Endothelial cell of umbilical vein (primary cell): ENCODE data around the gene TET2. TPM values are rescaled to one million over a fixed set of nuclear protein-coding genes. Genes with fewer than 3 reads are reported as not detected.

Experiments
- BruUV-seq: library from RNA; stranded (reverse); fragments of 400-500 nt; replicated peaks from 2 replicates; lab custom pipeline; 2021; lab: Mats Ljungman, UMichigan
- CTCF ChIA-PET: fragments of 300-600, 350-600 bp; sonication (Branson Sonifier 250); formaldehyde crosslinking; loops from one replicate; lab custom pipeline; 2021; ENCODE audit warnings: antibody characterized with exemption, inconsistent platforms; lab: Charles Lee
- POLR2A ChIA-PET: fragments of 300-600, 350-600 bp; sonication (Branson Sonifier 250); formaldehyde crosslinking; loops from one replicate; lab custom pipeline; 2021; ENCODE audit warnings: antibody characterized with exemption, inconsistent platforms; lab: Charles Lee
- DNase-seq: peaks from one replicate; pipeline ENCODE4 v3.0.0-alpha.2; 2011; ENCODE audit warnings: low read depth, low spot score
- FAIRE-seq: peaks from 2 replicates; lab custom pipeline; 2011; peaks lifted over from hg19 to GRCh38; lab: Jason Lieb, UNC
- H2AFZ ChIP-seq: 2 replicates; pipeline ENCODE4 v1.6.0; 2012; ENCODE audit warnings: low read depth, low read length, control low read depth, inconsistent platforms
- H3K27ac ChIP-seq: 2 replicates; pipeline ENCODE4 v1.5.1; 2011; ENCODE audit warnings: low read depth, mild to moderate bottlenecking, control low read depth, low read length, moderate library complexity; ENCODE audit not compliant: insufficient read depth
- H3K27me3 ChIP-seq, 2 experiments: 2 replicates each; pipeline versions ENCODE4 v1.6.0 to v1.6.1; 2011; ENCODE audit warnings: low read length in 2 of 2, mixed read lengths in 1 of 2; ENCODE audit not compliant: control insufficient read depth in 2 of 2, insufficient read depth in 2 of 2
- H3K36me3 ChIP-seq, 2 experiments: 2 replicates in 1 of 2; 3 replicates in 1 of 2; pipeline ENCODE4 v1.5.1; 2011; ENCODE audit warnings: low read length in 2 of 2, mild to moderate bottlenecking in 1 of 2, moderate library complexity in 1 of 2; ENCODE audit not compliant: control insufficient read depth in 2 of 2, insufficient read depth in 2 of 2; ENCODE audit errors: extremely low read depth in 1 of 2
- H3K4me1 ChIP-seq: 3 replicates; pipeline ENCODE4 v1.5.1; 2011; ENCODE audit warnings: mild to moderate bottlenecking, low read length; ENCODE audit not compliant: control insufficient read depth, insufficient read depth; ENCODE audit errors: extremely low read depth
- H3K4me2 ChIP-seq: 2 replicates; pipeline ENCODE4 v1.6.1; 2011; ENCODE audit warnings: low read length, control low read depth, mixed read lengths; ENCODE audit not compliant: insufficient read depth
- H3K4me3 ChIP-seq, 3 experiments: fragments of 200-600 bp in 1 of 3; sonication (generic), shearing (Covaris generic) in 1 of 3; replicated peaks in 1 of 3; 2 replicates each; pipeline ENCODE4 v1.5.1; 2011 to 2016; ENCODE audit warnings: control low read depth in 3 of 3, low read length in 3 of 3, mild to moderate bottlenecking in 2 of 3, inconsistent platforms in 1 of 3, low read depth in 1 of 3, moderate library complexity in 1 of 3; ENCODE audit not compliant: insufficient read depth in 1 of 3
- H3K79me2 ChIP-seq: 2 replicates; pipeline ENCODE4 v1.6.0; 2012; ENCODE audit warnings: low read length, inconsistent platforms; ENCODE audit not compliant: control insufficient read depth, insufficient read depth
- H3K9ac ChIP-seq: replicated peaks from 2 replicates; pipeline ENCODE3; 2011; ENCODE audit warnings: low read length, control low read depth; ENCODE audit not compliant: insufficient read depth; ENCODE audit errors: extremely low read depth
- H3K9me1 ChIP-seq: replicated peaks from 3 replicates; pipeline ENCODE4 v1.6.0; 2011; ENCODE audit warnings: mild to moderate bottlenecking, low read length; ENCODE audit not compliant: control insufficient read depth, insufficient read depth; ENCODE audit errors: extremely low read depth
- H3K9me3 ChIP-seq: replicated peaks from 2 replicates; pipeline ENCODE4 v1.5.1; 2012; ENCODE audit warnings: low read length, inconsistent platforms; ENCODE audit not compliant: control insufficient read depth, insufficient read depth
- H4K20me1 ChIP-seq: replicated peaks from 2 replicates; pipeline ENCODE3; 2011; ENCODE audit warnings: mild to moderate bottlenecking, low read length; ENCODE audit not compliant: control insufficient read depth, insufficient read depth; ENCODE audit errors: extremely low read depth
- EZH2 ChIP-seq: IDR thresholded peaks from 2 replicates; pipeline ENCODE4 v1.6.1; 2012; ENCODE audit warnings: borderline replicate concordance, low read depth, mild to moderate bottlenecking, moderate library complexity, low read length, inconsistent platforms; ENCODE audit not compliant: severe bottlenecking
- FOS ChIP-seq: IDR thresholded peaks from 2 replicates; pipeline ENCODE4 v1.6.1; 2011; ENCODE audit warnings: mild to moderate bottlenecking, low read length, moderate library complexity, borderline replicate concordance; ENCODE audit not compliant: insufficient read depth
- GATA2 ChIP-seq: IDR thresholded peaks from 2 replicates; pipeline ENCODE4 v1.7.0; 2011; ENCODE audit warnings: low read depth, mild to moderate bottlenecking, moderate library complexity, mixed read lengths, low read length; ENCODE audit not compliant: insufficient read length, insufficient read depth
- JUN ChIP-seq: IDR thresholded peaks from 2 replicates; pipeline ENCODE4 v1.6.1; 2011; ENCODE audit warnings: borderline replicate concordance, low read depth; ENCODE audit not compliant: insufficient read length, insufficient read depth
- MYC ChIP-seq: IDR thresholded peaks from one replicate; pipeline ENCODE4 v1.6.1; 2011; ENCODE audit warnings: mild to moderate bottlenecking, low read depth, low read length
- POLR2A ChIP-seq: IDR thresholded peaks from 2 replicates; pipeline ENCODE4 v1.6.1; 2012; ENCODE audit warnings: low read depth, mild to moderate bottlenecking, control low read depth, low read length
- POLR2AphosphoS5 ChIP-seq: IDR thresholded peaks from 2 replicates; pipeline ENCODE4 v1.6.1; 2012; ENCODE audit warnings: low read depth, mild to moderate bottlenecking, control low read depth, low read length, moderate library complexity; ENCODE audit not compliant: insufficient read depth
- dilution Hi-C: fragments of 300-500 bp; cut with MboI; formaldehyde crosslinking; loops from one replicate; pipeline ENCODE4 v1.15.0; 2019; ENCODE audit warnings: low sequenced_read_pairs; ENCODE audit not compliant: extremely low pct_ligation_motif_present
- intact Hi-C: fragments of 100-400 bp; cut with micrococcal nuclease; formaldehyde crosslinking; loops from one replicate; pipeline ENCODE4 v1.10.0; 2022
- polyA plus RNA-seq, 4 experiments: library from polyadenylated mRNA; depleted of rRNA in 3 of 4; stranded (reverse) in 3 of 4; unstranded in 1 of 4; fragments of >200 nt; gene quantifications; 2 replicates each; pipeline versions ENCODE4 v1.2.1 to v1.2.3, GENCODE V29; 2011 to 2012; ENCODE audit warnings: missing spikeins in 1 of 4
- total RNA-seq: library from RNA; stranded (reverse); gene quantifications from 2 replicates; pipeline ENCODE4 v1.2.3, GENCODE V29; 2021
- TF ChIP-seq, protein P1 (sequence below): IDR thresholded peaks from 2 replicates; pipeline ENCODE4 v1.6.1; 2011; ENCODE audit not compliant: insufficient read depth, insufficient read length
- TF ChIP-seq, protein P2 (sequence below), 2 donors: IDR thresholded peaks; 1 replicate in 1 of 2; 2 replicates in 1 of 2; pipeline ENCODE4 v1.5.1; 2011; ENCODE audit warnings: low read length in 2 of 2, mild to moderate bottlenecking in 2 of 2, moderate library complexity in 2 of 2, control low read depth in 1 of 2, inconsistent platforms in 1 of 2, low read depth in 1 of 2; ENCODE audit not compliant: insufficient read depth in 1 of 2; ENCODE audit errors: extremely low read depth in 1 of 2

Gene TET2
- total and polyA plus RNA-seq, 2 donors (not counting 3 experiments of a cell fraction or from before 2014, with no cell fraction given) = 4.8 to 17.5 TPM

DNA sequence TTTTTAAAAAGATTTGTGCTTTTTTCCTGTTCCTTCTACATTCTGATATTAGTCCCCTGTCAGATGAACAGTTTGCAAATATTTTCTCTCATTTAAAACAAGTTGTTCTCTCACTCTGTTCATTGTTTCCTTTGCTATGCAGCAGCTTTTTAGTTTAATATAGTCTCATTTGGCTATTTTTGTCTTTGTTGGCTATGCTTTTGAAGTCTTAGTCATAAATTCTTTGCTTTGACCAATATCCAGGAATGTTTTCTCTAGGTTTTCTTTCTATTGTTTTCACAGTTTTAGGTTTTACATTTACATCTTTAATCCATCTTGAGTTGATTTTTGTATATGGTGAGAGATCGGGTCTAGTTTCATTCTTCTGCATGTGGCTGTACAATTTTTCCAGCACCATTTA lies 136.8 kb downstream of the TET2 start:
- intact Hi-C loops (no loop called here), dilution Hi-C loops (no loop called here)
- H3K9ac ChIP-seq = no peak overlapping the region
- H3K36me3 ChIP-seq = no peaks in the 10 kb centered on the region
- no peaks in the 10 kb centered on the region for H3K27me3 ChIP-seq
- no peak overlapping the region for H3K4me3 ChIP-seq
- H3K79me2 ChIP-seq = no peaks in the 10 kb centered on the region
- H2AFZ ChIP-seq = no peak overlapping the region
- no peak overlapping the region for H3K4me2 ChIP-seq
- no peak overlapping the region for H3K27ac ChIP-seq
- H3K4me1 ChIP-seq = no peaks in the 10 kb centered on the region
- ChIA-PET POLR2A (no interaction called here), CTCF (no interaction called here)
- no peaks in the 10 kb centered on the region for H4K20me1 ChIP-seq
- TF ChIP-seq JUN (no peak), POLR2A (no peak), FOS (no peak), GATA2 (no peak), MYC (no peak), EZH2 (no peak), POLR2AphosphoS5 (no peak)
- TF ChIP-seq, protein P1, sequence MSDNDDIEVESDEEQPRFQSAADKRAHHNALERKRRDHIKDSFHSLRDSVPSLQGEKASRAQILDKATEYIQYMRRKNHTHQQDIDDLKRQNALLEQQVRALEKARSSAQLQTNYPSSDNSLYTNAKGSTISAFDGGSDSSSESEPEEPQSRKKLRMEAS = no peak
- TF ChIP-seq, protein P2, sequence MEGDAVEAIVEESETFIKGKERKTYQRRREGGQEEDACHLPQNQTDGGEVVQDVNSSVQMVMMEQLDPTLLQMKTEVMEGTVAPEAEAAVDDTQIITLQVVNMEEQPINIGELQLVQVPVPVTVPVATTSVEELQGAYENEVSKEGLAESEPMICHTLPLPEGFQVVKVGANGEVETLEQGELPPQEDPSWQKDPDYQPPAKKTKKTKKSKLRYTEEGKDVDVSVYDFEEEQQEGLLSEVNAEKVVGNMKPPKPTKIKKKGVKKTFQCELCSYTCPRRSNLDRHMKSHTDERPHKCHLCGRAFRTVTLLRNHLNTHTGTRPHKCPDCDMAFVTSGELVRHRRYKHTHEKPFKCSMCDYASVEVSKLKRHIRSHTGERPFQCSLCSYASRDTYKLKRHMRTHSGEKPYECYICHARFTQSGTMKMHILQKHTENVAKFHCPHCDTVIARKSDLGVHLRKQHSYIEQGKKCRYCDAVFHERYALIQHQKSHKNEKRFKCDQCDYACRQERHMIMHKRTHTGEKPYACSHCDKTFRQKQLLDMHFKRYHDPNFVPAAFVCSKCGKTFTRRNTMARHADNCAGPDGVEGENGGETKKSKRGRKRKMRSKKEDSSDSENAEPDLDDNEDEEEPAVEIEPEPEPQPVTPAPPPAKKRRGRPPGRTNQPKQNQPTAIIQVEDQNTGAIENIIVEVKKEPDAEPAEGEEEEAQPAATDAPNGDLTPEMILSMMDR (IDR thresholded peaks at IDR 0.05; ENCODE audit: extremely low read depth in 1 of 2, insufficient read depth in 1 of 2, low read depth in 1 of 2, low read length in 2 of 2) = no peak
- H3K9me1 ChIP-seq = no peaks in the 10 kb centered on the region
- DNase-seq = peak; percentile 3
- no peak for FAIRE-seq
- H3K9me3 ChIP-seq = no peaks in the 10 kb centered on the region
- BruUV-seq = no TSS peak
